T-cell (primary cell): ENCODE results near the gene INCA1. TPM values are rescaled to one million over a fixed set of nuclear protein-coding genes. Genes with fewer than 3 reads are reported as not detected.

Source experiments
- ATAC-seq, 4 experiments: fragments of 200-7000 bp in 3 of 4; fragments of 150-1000 bp in 1 of 4; cut with Tn5 transposase; replicated peaks in 1 of 4; 1 replicate in 3 of 4; 2 replicates in 1 of 4; pipeline ENCODE4 v1.10.0; 2021; ENCODE audit warnings: moderate library complexity in 3 of 4, mild to moderate bottlenecking in 2 of 4, moderate number of reproducible peaks in 1 of 4
- CTCF ChIA-PET, 2 donors: fragments of 300-600 bp; sonication (Branson Sonifier 250); formaldehyde crosslinking; loops; one replicate each; lab custom pipeline; 2022; ENCODE audit warnings: antibody characterized with exemption in 2 of 2; lab: Charles Lee
- POLR2A ChIA-PET, 2 donors: fragments of 300-600 bp; sonication (Branson Sonifier 250); formaldehyde crosslinking; loops; one replicate each; lab custom pipeline; 2022; ENCODE audit warnings: antibody characterized with exemption in 2 of 2; lab: Charles Lee
- DNase-seq, 35 experiments: peaks; one replicate each; pipeline versions ENCODE4 v3.0.0 to v3.0.0-alpha.2; 2013 to 2023
- H3K27ac ChIP-seq: one replicate; pipeline ENCODE4 v1.5.1; 2013; ENCODE audit warnings: low read length
- H3K27me3 ChIP-seq, 2 experiments: replicated peaks in 1 of 2; 1 replicate in 1 of 2; 2 replicates in 1 of 2; pipeline versions ENCODE4 v1.6.1 to v1.7.0; 2013; ENCODE audit warnings: low read length in 1 of 2, mixed read lengths in 1 of 2; ENCODE audit not compliant: control insufficient read depth in 2 of 2, insufficient read depth in 2 of 2; ENCODE audit errors: extremely low read depth in 1 of 2
- H3K36me3 ChIP-seq, 2 donors: 1 replicate in 1 of 2; 2 replicates in 1 of 2; pipeline versions ENCODE4 v1.6.1 to v1.7.0; 2013; ENCODE audit warnings: low read length in 1 of 2; ENCODE audit not compliant: control insufficient read depth in 2 of 2, insufficient read depth in 1 of 2; ENCODE audit errors: extremely low read depth in 1 of 2
- H3K4me1 ChIP-seq, 2 experiments: 1 replicate in 1 of 2; 2 replicates in 1 of 2; pipeline versions ENCODE4 v1.6.1 to v1.7.0; 2013; ENCODE audit warnings: low read length in 2 of 2, mixed read lengths in 1 of 2; ENCODE audit not compliant: insufficient read depth in 2 of 2, control insufficient read depth in 1 of 2; ENCODE audit errors: extremely low read depth in 1 of 2
- H3K4me3 ChIP-seq, 2 donors: 1 replicate in 1 of 2; 2 replicates in 1 of 2; pipeline versions ENCODE4 v1.5.1 to v1.7.0; 2013; ENCODE audit warnings: mild to moderate bottlenecking in 2 of 2, low read length in 1 of 2, moderate library complexity in 1 of 2; ENCODE audit not compliant: control insufficient read depth in 1 of 2; ENCODE audit errors: extremely low read depth in 1 of 2
- H3K9me3 ChIP-seq: 2 replicates; pipeline ENCODE4 v1.7.0; 2013
- H3K27ac Mint-ChIP-seq, 2 donors: one replicate each; pipeline ENCODE4 v1.8.0; 2020 to 2021; ENCODE audit warnings: mild to moderate bottlenecking in 2 of 2, mixed read lengths in 2 of 2
- H3K27me3 Mint-ChIP-seq, 2 donors: one replicate each; pipeline ENCODE4 v1.8.0; 2021 to 2022; ENCODE audit warnings: mixed read lengths in 2 of 2
- H3K36me3 Mint-ChIP-seq: one replicate; pipeline ENCODE4 v1.8.0; 2021; ENCODE audit warnings: mixed read lengths
- H3K4me1 Mint-ChIP-seq, 3 donors: one replicate each; pipeline ENCODE4 v1.8.0; 2020 to 2022; ENCODE audit warnings: mixed read lengths in 3 of 3, mild to moderate bottlenecking in 1 of 3
- H3K4me3 Mint-ChIP-seq, 3 donors: one replicate each; pipeline ENCODE4 v1.8.0; 2020 to 2022; ENCODE audit warnings: mild to moderate bottlenecking in 3 of 3, mixed read lengths in 3 of 3, moderate library complexity in 3 of 3
- H3K9me3 Mint-ChIP-seq, 3 donors: one replicate each; pipeline ENCODE4 v1.8.0; 2020 to 2022; ENCODE audit warnings: mixed read lengths in 3 of 3
- WGBS: methylation state at CpG from one replicate; pipeline ENCODE4 v1.1.5; 2013; ENCODE audit warnings: missing lambda C conversion rate; ENCODE audit not compliant: insufficient coverage; 5-methylcytosine and 5-hydroxymethylcytosine counted together
- total RNA-seq, 35 experiments: library from RNA in 6 of 35; stranded (reverse) in 6 of 35; fragments of 120-200 nt in 1 of 35; gene quantifications; one replicate each; pipeline versions ENCODE4 v1.2.1 to v1.2.4 and lab custom pipeline; 2013 to 2026

The INCA1 gene, protein sequence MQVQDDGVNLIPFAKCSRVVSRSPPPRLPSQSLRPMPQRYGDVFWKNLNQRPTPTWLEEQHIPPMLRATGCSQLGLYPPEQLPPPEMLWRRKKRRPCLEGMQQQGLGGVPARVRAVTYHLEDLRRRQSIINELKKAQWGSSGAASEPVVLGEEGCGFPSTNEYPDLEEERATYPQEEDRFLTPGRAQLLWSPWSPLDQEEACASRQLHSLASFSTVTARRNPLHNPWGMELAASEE
- total RNA-seq: under 1 TPM in 2 of 5 donors, not detected in 3; 0.38 to 0.43 TPM
- not detected for total RNA-seq (2013)
- 0 to 0.51 (median 0.17) reads per million in 29 experiments for total RNA-seq (lab: John Stamatoyannopoulos, UW)

DNA sequence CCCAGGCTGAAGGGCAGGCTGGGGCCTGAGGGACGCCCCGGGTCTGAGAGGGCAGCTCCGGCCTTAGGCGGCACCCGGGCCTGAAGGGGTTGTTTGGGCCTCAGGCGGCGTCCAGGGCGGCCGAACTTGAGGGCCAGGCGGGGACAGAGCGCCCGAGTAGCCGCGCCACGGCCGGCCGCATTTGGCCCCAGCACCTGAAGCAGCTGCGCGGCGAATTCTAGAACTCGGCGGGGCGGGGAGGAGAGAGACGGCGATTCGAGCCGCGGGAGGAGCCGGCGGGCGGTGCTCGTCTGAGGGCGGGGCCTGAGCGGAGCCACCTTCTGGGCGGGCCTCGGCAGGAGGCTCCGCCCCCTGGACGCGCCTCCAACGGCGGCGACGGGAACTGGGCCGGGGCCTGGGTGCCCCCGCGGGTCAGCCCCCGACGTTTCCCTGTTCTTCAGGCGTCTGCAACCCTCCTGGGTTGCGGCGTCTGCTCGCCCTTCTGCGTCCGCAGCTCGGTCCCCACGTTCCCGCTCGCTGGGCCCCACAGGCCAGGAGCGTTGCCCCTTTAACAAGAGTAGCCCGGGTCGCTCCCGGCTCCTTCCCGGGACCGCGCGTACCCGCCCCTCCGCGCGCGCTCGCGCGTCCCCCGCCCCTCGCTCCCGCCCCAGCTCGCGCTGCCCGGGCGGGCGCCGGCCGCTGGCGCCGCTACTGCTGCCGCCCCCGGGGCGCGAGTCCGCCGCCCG, at the start of gene INCA1, which contains the start of gene KIF1C:
TSS of gene INCA1 (minus strand) at position 221 of the 725 bp plus-strand sequence. CDS start 3,085 bp downstream, outside the sequence.
TSS of gene KIF1C (plus strand) at position 649 of the 725 bp plus-strand sequence. CDS start 2,297 bp downstream, outside the sequence.
- WGBS: under 1% methylated on average over 93 of the region's 93 CpGs
- POLR2A ChIA-PET: no interaction called here

DNA sequence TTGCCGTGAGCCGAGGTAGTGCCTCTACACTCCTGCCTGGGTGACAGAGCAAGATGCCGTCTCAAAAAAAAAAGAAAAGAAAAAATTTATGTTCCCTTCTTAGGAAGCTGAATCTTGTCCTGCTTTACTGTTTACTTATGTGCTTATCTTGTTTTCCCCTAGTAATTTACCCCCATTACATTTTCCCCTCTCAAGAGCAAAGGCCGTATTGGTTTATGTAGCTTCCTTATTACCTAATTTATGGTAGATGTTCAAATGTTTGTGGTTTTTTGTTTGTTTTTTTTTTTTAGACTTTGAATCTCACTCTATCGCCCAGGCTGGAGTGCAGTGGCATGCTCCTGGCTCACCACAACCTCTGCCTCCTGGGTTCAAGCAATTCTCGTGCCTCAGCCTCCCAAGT, 48.2 kb upstream of the INCA1 start:
- peaks cover 8% of the 10 kb centered on the region for H3K36me3 Mint-ChIP-seq
- Histone ChIP-seq H3K9me3 (no peaks in the 10 kb centered on the region), H3K4me1 (peaks cover 37 to 79% of the 10 kb centered on the region in 2 experiments), H3K4me3 (no peak overlapping the region), H3K36me3 (no peaks in the 10 kb centered on the region), H3K27me3 (no peaks in the 10 kb centered on the region), H3K27ac (peak overlapping the region; percentile 52)
- ChIA-PET CTCF (interaction anchor here (0.6 to 1.2 kb wide), 4 partner anchors 15 to 33 kb away, joined by 4 to 8 read pairs (median 4); partner anchors contain the start of gene ZFP3 (in 1 of the 2)), POLR2A (interaction anchor here (0.5 to 0.6 kb wide), 3 partner anchors 42 to 141 kb away, joined by 3 to 6 read pairs (median 3); no protein-coding TSS in a partner anchor)
- no peaks in the 10 kb centered on the region for H3K9me3 Mint-ChIP-seq
- ATAC-seq: no peak
- peaks cover 73 to 81% (median 74%) of the 10 kb centered on the region in 3 donors for H3K4me1 Mint-ChIP-seq
- DNase-seq: no peak
- H3K27ac Mint-ChIP-seq: peak overlapping the region; percentile 79 to 88
- peak overlapping the region; percentile 32 to 56 (median 53) for H3K4me3 Mint-ChIP-seq
- H3K27me3 Mint-ChIP-seq: no peaks in the 10 kb centered on the region
- 42% methylated on average over 3 of the region's 6 CpGs for WGBS

More for the DNA sequence above, at the start of gene INCA1, which contains the start of gene KIF1C:
- Mint-ChIP-seq H3K27ac (peak within 1 kb of the TSS; percentile 70 to 82), H3K36me3 (peaks cover 16% of the 10 kb centered on the region), H3K4me3 (peak within 1 kb of the TSS; percentile 75 to 88 (median 81)), H3K27me3 (no peaks in the 10 kb centered on the region), H3K4me1 (peaks cover 24 to 31% (median 26%) of the 10 kb centered on the region in 3 donors), H3K9me3 (no peaks in the 10 kb centered on the region)
- H3K4me1 ChIP-seq: peaks cover 11 to 26% of the 10 kb centered on the region in 2 experiments
- peaks cover 2 to 5% of the 10 kb centered on the region in 2 donors for H3K36me3 ChIP-seq
- CTCF ChIA-PET: interaction anchor here (0.6 to 1.2 kb wide), 4 partner anchors 11 to 52 kb away, joined by 3 to 4 read pairs (median 4); no protein-coding TSS in a partner anchor
- H3K27ac ChIP-seq: peak within 1 kb of the TSS; percentile 44
- peak; percentile 94 to 99 (median 95) for ATAC-seq
- H3K4me3 ChIP-seq: peak within 1 kb of the TSS; percentile 62 to 70
- no peaks in the 10 kb centered on the region for H3K9me3 ChIP-seq
- DNase-seq: peak; percentile 75 to 94 (median 86)
- H3K27me3 ChIP-seq: peaks cover 0 to 2% of the 10 kb centered on the region in 2 experiments

DNA sequence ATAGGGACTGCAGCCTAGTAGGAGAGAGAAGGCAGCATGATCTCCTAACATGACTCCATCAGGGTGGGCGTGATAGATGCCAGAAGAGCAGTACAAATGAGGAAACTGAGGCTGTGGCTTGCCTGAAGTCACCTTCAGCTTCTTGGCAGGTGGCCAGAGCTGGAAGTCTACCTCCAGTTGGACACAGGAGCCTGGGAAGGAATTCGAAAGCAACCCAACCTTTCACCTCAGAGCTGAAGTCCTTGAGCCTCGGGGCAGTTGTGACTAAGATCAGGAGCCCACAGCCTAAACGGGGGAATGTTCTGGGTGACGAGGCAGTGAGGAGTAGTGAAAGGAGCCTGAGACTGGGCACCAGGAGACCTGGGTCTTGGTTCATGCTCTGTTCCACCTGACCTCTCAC, 47.3 kb upstream of the INCA1 start:
- CTCF ChIA-PET: no interaction called here
- Mint-ChIP-seq H3K4me1 (peaks cover 65 to 78% (median 70%) of the 10 kb centered on the region in 3 donors), H3K36me3 (peaks cover 8% of the 10 kb centered on the region), H3K27me3 (no peaks in the 10 kb centered on the region), H3K4me3 (peak overlapping the region in 1 of 3 donors; percentile 81), H3K27ac (peak overlapping the region; percentile 79 to 88), H3K9me3 (no peaks in the 10 kb centered on the region)
- no peak for DNase-seq
- POLR2A ChIA-PET: no interaction called here
- no peaks in the 10 kb centered on the region for H3K36me3 ChIP-seq
- no peak for ATAC-seq
- no peak overlapping the region for H3K27ac ChIP-seq
- H3K9me3 ChIP-seq: no peaks in the 10 kb centered on the region
- H3K4me3 ChIP-seq: no peak overlapping the region
- 80% methylated on average over 3 of the region's 5 CpGs for WGBS
- H3K27me3 ChIP-seq: no peaks in the 10 kb centered on the region
- peaks cover 37 to 70% of the 10 kb centered on the region in 2 experiments for H3K4me1 ChIP-seq

DNA sequence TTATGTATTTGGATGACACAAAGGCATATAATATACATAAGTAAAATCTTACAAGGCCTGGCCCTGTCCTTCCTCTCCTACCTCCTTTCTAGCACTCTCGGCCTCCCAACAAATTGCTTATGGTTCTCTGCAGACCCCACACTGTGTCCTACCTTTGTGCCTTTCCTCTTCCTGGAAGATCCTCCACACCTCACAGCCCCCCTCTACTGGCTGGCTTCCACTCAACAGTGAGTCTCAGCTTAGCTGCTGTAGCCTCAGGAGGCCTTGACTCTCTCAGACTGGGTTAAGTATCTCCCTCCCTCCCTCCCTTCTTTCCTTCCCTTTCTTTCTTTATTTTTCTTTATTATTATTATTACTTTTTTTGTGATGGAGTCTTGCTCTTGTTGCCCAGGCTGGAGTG, 46.2 kb upstream of the INCA1 start:
- 100% methylated on average over 1 of the region's 1 CpG for WGBS
- no peaks in the 10 kb centered on the region for H3K27me3 Mint-ChIP-seq
- peak overlapping the region; percentile 93 to 95 for H3K27ac Mint-ChIP-seq
- H3K4me3 Mint-ChIP-seq: peak overlapping the region; percentile 81 to 84 (median 81)
- Histone ChIP-seq H3K27me3 (no peaks in the 10 kb centered on the region), H3K4me3 (no peak overlapping the region), H3K27ac (no peak overlapping the region), H3K36me3 (no peaks in the 10 kb centered on the region), H3K9me3 (no peaks in the 10 kb centered on the region), H3K4me1 (peaks cover 33 to 59% of the 10 kb centered on the region in 2 experiments)
- ChIA-PET CTCF (interaction anchor here in 1 of 2 donors (0.7 kb wide), 1 partner anchor 70 kb away, joined by 9 read pairs; no protein-coding TSS in a partner anchor), POLR2A (no interaction called here)
- ATAC-seq (no peak), DNase-seq (no peak)
- peaks cover 8% of the 10 kb centered on the region for H3K36me3 Mint-ChIP-seq
- peaks cover 58 to 69% (median 63%) of the 10 kb centered on the region in 3 donors for H3K4me1 Mint-ChIP-seq
- no peaks in the 10 kb centered on the region for H3K9me3 Mint-ChIP-seq

DNA sequence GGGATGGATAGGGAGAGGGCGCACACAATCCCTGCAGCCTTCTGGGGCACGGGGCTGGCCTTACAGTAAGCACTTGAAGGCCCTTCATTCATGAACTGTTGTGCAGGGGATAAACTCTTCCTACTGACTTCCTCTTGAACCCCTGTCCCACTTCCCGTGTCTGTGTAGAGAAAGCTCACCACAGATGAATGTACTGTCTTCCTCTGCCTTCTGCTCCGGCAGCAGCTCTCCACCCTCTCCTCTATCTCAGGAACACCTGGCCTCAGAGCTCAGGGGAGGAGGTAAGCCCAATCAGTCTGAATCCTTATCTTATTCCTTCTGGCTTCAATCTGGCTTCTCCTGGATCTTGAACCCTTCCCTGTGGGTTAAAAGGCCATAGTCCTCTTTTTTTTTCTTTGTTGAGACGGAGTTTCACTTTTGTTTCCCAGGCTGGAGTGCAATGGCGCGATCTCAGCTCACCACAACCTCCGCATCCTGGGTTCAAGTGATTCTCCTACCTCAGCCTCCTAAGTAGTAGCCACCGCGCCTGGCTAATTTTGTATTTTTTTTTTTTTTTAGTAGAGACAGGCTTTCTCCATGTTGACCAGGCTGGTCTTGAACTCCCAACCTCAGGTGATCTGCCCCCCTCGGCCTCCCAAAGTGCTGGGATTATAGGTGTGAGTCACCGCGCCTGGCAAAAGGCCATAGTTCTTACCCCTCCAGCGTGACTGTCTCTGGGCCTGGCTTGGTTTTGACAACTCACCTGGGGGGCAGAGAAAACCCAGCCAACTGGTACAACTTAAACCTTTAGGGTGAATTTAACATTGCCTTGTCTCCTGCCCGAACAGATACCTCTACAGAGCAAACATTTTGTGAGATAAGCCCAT, 45.1 kb upstream of the INCA1 start:
- peak overlapping the region; percentile 81 to 84 (median 81) for H3K4me3 Mint-ChIP-seq
- peak overlapping the region; percentile 33 to 55 for H3K4me3 ChIP-seq
- ATAC-seq (peak; percentile 64 to 85 (median 78)), DNase-seq (peak in 7 of 35 experiments; percentile 11 to 51 (median 30))
- H3K4me1 Mint-ChIP-seq: peaks cover 51 to 59% (median 53%) of the 10 kb centered on the region in 3 donors
- ChIA-PET CTCF (interaction anchor here (0.7 kb wide), 2 partner anchors 100 to 118 kb away, joined by 3 read pairs; no protein-coding TSS in a partner anchor), POLR2A (interaction anchor here (0.6 kb wide), 2 partner anchors 8 to 12 kb away, joined by 3 to 7 read pairs; no protein-coding TSS in a partner anchor)
- H3K27me3 Mint-ChIP-seq: no peaks in the 10 kb centered on the region
- peak overlapping the region; percentile 93 to 95 for H3K27ac Mint-ChIP-seq
- peaks cover 27 to 52% of the 10 kb centered on the region in 2 experiments for H3K4me1 ChIP-seq
- H3K9me3 Mint-ChIP-seq: no peaks in the 10 kb centered on the region
- no peaks in the 10 kb centered on the region for H3K27me3 ChIP-seq
- WGBS: 83% methylated on average over 1 of the region's 15 CpGs
- peak overlapping the region; percentile 82 for H3K27ac ChIP-seq
- H3K9me3 ChIP-seq: no peaks in the 10 kb centered on the region
- no peaks in the 10 kb centered on the region for H3K36me3 ChIP-seq
- H3K36me3 Mint-ChIP-seq: peaks cover 6% of the 10 kb centered on the region
